GM18502 (cell line): Measurements from ENCODE around the gene ELP5.

ENCODE experiments used
- ATAC-seq: cut with Tn5 transposase; IDR thresholded peaks from one replicate; pipeline ENCODE4 v1.9.1; 2021; ENCODE audit warnings: mild to moderate bottlenecking; ENCODE audit not compliant: unreplicated experiment, poor library complexity

The ELP5 gene

DNA sequence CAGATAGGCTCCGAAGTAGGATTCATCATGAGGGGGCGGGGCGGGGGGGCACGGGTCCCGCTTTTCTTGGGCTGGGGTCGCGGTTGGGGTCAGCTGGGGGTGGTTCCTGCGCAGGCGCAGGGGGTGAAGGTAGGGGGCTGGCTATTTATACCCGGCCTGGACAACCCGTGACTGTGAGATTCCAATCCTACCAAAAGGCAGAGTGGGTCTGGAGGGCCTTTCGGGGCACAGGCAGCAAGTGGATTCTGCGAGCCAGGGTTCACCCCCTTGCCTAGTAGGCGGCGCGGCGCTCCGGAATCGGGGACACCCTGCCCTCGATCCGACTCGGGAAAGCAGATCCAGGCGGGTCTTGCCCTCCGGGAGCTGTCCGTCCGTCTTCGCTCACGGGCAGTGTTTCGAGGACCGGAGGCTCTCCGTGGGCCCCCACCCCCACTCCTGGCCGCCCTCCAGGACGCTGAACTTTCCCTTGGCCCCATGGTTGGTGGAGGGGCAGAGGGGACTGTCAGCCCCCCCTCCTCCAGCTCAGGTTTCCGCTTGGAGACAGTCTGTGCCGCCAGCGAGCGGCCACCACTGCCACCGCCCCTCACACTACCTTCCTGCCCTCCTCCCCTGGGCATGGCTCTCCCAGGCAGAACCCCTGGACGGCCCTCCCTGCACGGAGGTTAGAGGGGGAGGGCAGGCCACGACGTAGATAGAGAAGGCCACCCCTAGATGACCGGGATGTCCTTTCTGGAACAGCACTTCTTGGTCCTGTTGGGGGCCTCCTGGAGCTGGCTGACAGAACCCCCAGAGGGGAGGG lies 30.1 kb downstream of the ELP5 start:
- ATAC-seq: no peak

DNA sequence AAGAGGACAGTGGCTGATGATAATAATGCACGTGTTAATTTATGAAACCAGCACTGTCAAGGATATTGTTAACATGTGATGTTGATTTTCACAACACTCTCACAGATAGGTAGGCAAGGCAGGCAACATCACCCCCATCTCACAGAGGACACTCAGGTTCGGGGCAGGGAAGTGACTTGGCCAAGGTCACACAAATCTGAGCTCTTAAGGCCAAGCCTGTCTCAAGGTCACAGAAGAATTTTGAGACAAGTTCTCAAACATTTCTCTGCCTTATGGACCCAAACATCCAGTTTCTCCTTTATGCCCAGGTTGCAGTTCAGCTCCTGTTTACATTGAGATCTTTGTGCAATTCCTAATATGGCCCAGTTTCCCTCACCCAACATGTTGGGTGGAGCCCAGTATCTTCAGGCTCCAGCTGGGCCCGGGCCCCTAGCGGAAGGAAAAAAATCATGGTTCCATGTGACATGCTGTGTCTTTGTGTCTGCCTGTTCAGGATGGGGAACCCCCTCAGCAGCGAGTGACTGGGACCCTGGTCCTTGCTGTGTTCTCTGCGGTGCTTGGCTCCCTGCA lies 30.8 kb downstream of the ELP5 start:
- no peak for ATAC-seq

GRCh38 chr17:7283471-7284216 lies 31.6 kb downstream of the ELP5 start:
- ATAC-seq: no peak

GRCh38 chr17:7284911-7285310 lies 32.9 kb downstream of the ELP5 start:
- no peak for ATAC-seq

- no peak for ATAC-seq
Measured at GRCh38 chr17:7285679-7286078, 33.7 kb downstream of the ELP5 start.

DNA sequence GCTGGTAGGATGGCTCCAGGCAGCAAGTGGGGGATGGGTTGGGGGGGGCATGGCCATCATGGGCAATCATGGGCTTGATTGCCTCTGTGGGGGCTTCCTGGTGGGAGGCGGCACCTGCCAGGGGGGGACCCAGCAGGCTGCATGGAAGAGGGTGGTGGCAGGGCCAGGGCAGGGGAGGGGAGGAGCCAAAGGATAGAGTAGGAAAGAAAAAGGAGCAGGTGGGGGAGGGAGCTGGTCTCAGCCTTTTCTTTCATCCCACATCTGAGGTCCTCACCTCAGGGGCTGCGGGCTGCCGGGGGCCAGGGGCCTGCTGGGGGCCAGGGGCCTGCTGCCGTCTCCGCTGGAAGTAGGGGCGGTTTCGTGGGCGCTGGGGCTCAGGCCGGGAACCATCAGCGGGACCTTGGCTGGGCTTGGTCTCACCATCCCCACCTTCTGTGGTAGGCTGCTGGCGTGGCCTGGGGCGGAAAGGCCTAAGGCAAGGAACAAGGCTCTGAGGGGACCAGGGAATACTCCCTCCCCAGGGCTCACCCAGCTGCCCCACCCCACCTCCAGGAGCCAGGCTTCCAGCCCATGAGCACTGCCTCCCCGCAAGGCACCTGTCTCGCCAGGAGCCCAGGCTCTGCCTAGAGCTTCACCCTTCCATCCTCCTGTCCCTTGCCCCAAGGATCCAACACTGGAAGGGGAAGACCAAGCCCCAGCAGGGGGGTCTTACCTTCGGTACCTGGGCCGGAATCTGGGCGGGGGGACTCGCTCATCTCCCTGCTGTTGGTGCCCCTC lies 37.4 kb downstream of the ELP5 start:
- no peak for ATAC-seq

DNA sequence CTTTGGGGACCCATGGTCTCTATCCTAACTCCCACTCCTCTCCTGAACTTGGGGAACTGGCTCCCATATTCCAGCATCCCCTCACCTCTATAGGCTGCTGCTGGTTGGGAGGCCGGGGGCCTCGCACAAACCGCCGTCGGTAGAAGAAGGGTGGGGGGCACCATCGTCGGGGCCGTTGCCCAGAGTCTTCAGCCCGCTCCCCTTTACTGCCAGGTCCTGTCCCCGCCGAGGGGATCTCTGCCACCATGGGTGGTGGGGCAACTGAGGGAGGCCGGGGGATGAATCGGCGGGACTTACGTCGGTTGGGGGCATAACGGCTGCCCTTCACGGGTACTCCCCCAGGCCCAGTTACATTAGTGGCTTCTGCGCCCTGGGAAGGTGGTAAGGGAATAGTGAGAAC lies 38.2 kb downstream of the ELP5 start:
- no peak for ATAC-seq

DNA sequence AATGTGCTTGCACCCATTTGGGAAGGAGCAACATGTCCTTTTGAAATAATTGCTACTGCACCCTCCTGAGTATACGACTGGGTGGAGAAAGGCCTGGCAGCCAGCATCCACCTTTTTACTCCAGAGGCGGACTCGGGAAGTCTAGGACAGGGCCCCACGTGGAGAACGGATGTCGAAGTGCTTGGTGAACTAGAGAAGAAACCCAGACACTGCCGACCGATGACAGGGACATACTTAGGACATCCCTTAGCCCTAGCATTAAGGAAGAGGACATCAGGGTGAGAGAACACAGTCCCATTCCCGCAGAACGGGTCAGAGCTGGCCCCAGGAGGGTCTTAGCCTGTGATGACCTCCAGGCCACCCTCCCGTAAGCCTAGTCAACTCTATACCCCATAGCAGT lies 38.7 kb downstream of the ELP5 start:
- ATAC-seq: no peak

- ATAC-seq: no peak
Measured at GRCh38 chr17:7292194-7292593, 40.2 kb downstream of the ELP5 start.

DNA sequence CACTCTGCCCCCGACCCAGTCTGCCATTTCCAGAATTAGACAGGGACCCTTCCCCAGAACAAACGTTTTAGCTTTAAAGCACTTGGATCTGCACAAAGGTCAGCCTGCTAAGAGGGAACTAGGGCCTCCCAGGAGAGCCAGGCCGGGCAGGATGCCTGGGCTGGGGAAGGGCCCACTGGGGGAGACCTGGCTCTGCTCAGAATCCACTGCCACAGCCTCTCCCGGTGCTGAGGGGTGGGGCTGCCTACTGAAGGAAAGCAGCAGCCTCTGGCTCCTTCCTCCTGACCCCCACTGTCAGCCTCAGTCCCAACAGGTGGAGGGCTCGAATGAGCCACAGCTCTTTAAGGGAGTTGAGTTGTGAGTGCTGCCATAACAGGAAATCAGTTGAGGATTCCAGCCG lies 40.7 kb downstream of the ELP5 start:
- ATAC-seq: no peak

GRCh38 chr17:7293159-7293558 lies 41.1 kb downstream of the ELP5 start:
- ATAC-seq: no peak

- ATAC-seq: no peak
Measured at GRCh38 chr17:7293816-7294613, 42.0 kb downstream of the ELP5 start.

DNA sequence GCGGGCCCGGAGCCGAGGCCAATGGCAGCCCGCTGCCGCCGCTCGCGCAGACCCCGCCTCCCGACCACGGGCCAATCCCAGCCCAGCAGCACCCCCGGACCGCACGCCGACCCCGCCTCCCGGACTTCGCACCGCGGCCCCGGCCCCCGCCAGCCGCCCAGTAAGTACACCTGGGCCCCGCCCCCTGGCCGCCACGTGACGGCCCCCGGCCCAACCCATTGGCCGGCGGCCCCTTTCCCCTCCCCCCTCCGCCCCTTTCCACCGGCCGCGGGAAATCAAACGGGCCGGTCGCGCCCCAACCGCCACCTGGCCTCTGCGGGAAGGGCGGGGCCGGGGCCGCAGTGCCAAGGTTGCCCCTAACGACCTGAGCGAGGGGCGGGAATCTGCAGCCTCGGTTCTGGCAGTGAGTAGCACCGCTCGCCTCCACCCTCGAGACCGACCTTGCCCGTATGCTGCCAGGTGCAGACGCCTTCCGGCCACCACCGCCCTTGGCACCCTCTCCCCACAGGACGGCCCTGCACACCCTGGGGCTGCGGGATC lies 42.7 kb downstream of the ELP5 start, which contains the start of gene YBX2:
TSS of gene YBX2 (minus strand) at position 26 of the 540 bp plus-strand sequence. CDS start 139 bp downstream, outside the sequence.
- no peak for ATAC-seq

- ATAC-seq: no peak
Measured at GRCh38 chr17:7295230-7296180, 43.5 kb downstream of the ELP5 start.

DNA sequence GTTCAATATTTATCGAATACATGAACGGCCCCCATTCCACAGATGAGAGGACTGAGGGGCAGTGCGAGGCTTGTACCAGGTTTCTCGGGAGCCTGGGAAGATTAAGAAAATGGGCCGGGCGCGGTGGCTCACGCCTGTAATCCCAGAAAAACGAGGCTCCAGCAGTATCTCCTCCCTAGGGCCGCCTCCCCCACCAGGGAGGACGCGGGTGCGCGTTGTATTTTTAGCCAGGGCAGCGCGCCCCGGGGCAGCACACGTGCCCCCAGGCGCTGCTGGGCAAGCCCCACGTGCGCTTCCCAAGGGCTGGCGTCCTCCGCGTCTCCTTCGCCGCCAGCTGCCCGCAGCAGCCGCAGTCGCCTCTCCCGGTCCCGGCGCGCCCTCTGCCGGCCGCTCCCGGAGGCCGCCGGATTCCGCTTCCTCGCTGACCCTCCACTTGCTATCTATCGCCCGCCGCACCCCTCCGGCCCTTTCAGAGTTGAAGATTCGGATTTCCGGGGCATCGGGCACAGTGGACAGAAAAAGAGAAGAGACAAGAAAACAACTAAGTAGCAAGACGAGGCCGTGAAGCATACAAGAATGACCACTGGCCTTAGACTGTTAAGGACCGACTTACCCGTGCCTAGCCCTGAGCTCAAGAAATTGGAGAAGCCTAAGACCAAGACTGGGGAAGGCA lies 44.3 kb downstream of the ELP5 start:
- no peak for ATAC-seq

- no peak for ATAC-seq
Measured at GRCh38 chr17:7304179-7304578, 52.2 kb downstream of the ELP5 start.

GRCh38 chr17:7306911-7307685 lies 55.1 kb downstream of the ELP5 start, which contains the start of gene EIF5A:
EIF5A (plus strand) TSS chr17:7307628; CDS start chr17:7309636, 2,008 bp downstream.
- ATAC-seq: peak; percentile 74
